ENCODE data around the gene PARS2. TPM values are rescaled to one million over a fixed set of nuclear protein-coding genes. Genes with fewer than 3 reads are reported as not detected.

The PARS2 gene
- 1 to 10 TPM; 3.2 to 5.4 (median 4.0) TPM for total RNA-seq
- long read RNA-seq, partial matches to known transcripts = 0 of 1 reads
- long read RNA-seq, other reads (novel, unspliced or antisense) = 0 of 1 reads

GRCh38 chr1:54764133-54764921 is at the start of gene PARS2:
PARS2 (minus strand) TSS chr1:54764523; CDS start chr1:54759161, 5,362 bp downstream.
- H3K4me1 ChIP-seq = peaks cover 0 to 11% (median 0%) of the 10 kb centered on the region in 4 donors
- H3K27me3 ChIP-seq = no peaks in the 10 kb centered on the region
- peak; percentile 97 to 98 (median 98) for ATAC-seq
- no peak for TF ChIP-seq CTCF (IDR thresholded peaks at IDR 0.05)
- peak; percentile 65 for TF ChIP-seq POLR2A (IDR thresholded peaks at IDR 0.05)
- peak within 1 kb of the TSS; percentile 60 to 83 (median 79) for H3K4me3 ChIP-seq
- peak within 1 kb of the TSS in 2 of 3 donors; percentile 6 to 24 for H3K27ac ChIP-seq
- WGBS (ENCODE audit: insufficient coverage, low coverage, low lambda C conversion rate, missing lambda C conversion rate) = 0% methylated on average over 17 of the region's 57 CpGs
- DNase-seq = peak; percentile 97 to 98 (median 97)
- intact Hi-C loops (cut with DNase I) = no loop called here
- no peaks in the 10 kb centered on the region for H3K9me3 ChIP-seq
- no peaks in the 10 kb centered on the region for H3K36me3 ChIP-seq

GRCh38 chr1:54814126-54814498 is 49.8 kb upstream of the PARS2 start:
- no peaks in the 10 kb centered on the region for H3K9me3 ChIP-seq
- peaks cover 0 to 14% (median 3%) of the 10 kb centered on the region in 4 donors for H3K4me1 ChIP-seq
- no peak overlapping the region for H3K27ac ChIP-seq
- no peaks in the 10 kb centered on the region for H3K36me3 ChIP-seq
- no peak for TF ChIP-seq POLR2A (IDR thresholded peaks at IDR 0.05)
- TF ChIP-seq CTCF (IDR thresholded peaks at IDR 0.05) = no peak
- no peak for DNase-seq
- no peak overlapping the region for H3K4me3 ChIP-seq
- ATAC-seq = no peak
- intact Hi-C loops (cut with DNase I) = loop anchor here (10.0 kb wide), 1 partner anchor 139 kb away; no protein-coding TSS in a partner anchor
- WGBS (ENCODE audit: insufficient coverage, low coverage, low lambda C conversion rate, missing lambda C conversion rate) = 92% methylated on average over 2 of the region's 10 CpGs
- H3K27me3 ChIP-seq = no peaks in the 10 kb centered on the region

GRCh38 chr1:54813485-54814125 is 49.3 kb upstream of the PARS2 start:
- Histone ChIP-seq H3K27ac (no peak overlapping the region), H3K9me3 (no peaks in the 10 kb centered on the region), H3K4me1 (peaks cover 0 to 16% (median 4%) of the 10 kb centered on the region in 4 donors), H3K4me3 (no peak overlapping the region), H3K27me3 (no peaks in the 10 kb centered on the region), H3K36me3 (no peaks in the 10 kb centered on the region)
- DNase-seq = no peak
- 80% methylated on average over 1 of the region's 13 CpGs for WGBS (ENCODE audit: insufficient coverage, low coverage, low lambda C conversion rate, missing lambda C conversion rate)
- TF ChIP-seq POLR2A (IDR thresholded peaks at IDR 0.05) (no peak), CTCF (IDR thresholded peaks at IDR 0.05) (no peak)
- no peak for ATAC-seq
- intact Hi-C loops (cut with DNase I) = loop anchor here (10.0 kb wide), 1 partner anchor 139 kb away; no protein-coding TSS in a partner anchor

GRCh38 chr1:54812801-54813484 is 48.6 kb upstream of the PARS2 start:
- DNase-seq = no peak
- 76% methylated on average over 13 of the region's 13 CpGs for WGBS (ENCODE audit: insufficient coverage, low coverage, low lambda C conversion rate, missing lambda C conversion rate)
- intact Hi-C loops (cut with DNase I) = loop anchor here (10.0 kb wide), 1 partner anchor 138 kb away; no protein-coding TSS in a partner anchor

More at GRCh38 chr1:54812801-54813484, 48.6 kb upstream of the PARS2 start:
- H3K9me3 ChIP-seq = no peaks in the 10 kb centered on the region
- H3K4me3 ChIP-seq = no peak overlapping the region
- H3K4me1 ChIP-seq = peaks cover 0 to 20% (median 6%) of the 10 kb centered on the region in 4 donors
- H3K36me3 ChIP-seq = no peaks in the 10 kb centered on the region
- no peak for ATAC-seq
- H3K27ac ChIP-seq = no peak overlapping the region
- no peaks in the 10 kb centered on the region for H3K27me3 ChIP-seq
- TF ChIP-seq CTCF (IDR thresholded peaks at IDR 0.05) (no peak), POLR2A (IDR thresholded peaks at IDR 0.05) (no peak)

Measured in right lobe of liver (tissue), 6 donors.